Measurements from ENCODE around the gene BIVM. TPM values are rescaled to one million over a fixed set of nuclear protein-coding genes. Genes with fewer than 3 reads are reported as not detected.

BIVM gene
- total RNA-seq, 1 donor from 2014 or later = 13.6 TPM

DNA sequence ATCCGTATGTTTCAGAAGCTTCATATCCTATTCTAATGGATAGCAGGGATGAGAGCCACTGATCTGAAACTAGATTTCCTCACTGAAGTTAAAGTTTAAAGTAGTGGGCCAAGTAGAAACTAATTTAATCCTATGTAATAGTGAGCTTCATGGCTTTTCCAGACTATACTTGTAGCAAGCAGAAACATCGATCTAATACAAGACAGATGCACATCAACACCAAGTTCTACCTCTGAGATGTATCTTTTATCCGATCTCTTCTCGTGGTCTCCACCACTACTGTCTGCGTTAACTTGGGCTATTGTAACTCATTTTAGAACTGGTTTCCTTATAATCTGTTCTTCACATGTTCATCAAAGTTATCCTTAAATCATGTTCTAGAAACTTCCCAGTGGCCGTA, 50.0 kb downstream of the BIVM start:
- no peak overlapping the region for H3K27ac Mint-ChIP-seq
- Histone ChIP-seq H3K9me3 (ENCODE audit: low read depth) (no peaks in the 10 kb centered on the region), H3K4me2 (no peak overlapping the region), H3K27ac (no peak overlapping the region), H3K9ac (no peak overlapping the region), H3K27me3 (no peaks in the 10 kb centered on the region), H2AFZ (replicated peaks) (no peak overlapping the region), H3K79me2 (ENCODE audit: low read depth) (peaks cover 21% of the 10 kb centered on the region), H3K4me1 (peaks cover 8% of the 10 kb centered on the region), H3K4me3 (no peak overlapping the region), H3K36me3 (no peaks in the 10 kb centered on the region), H3F3A (ENCODE audit: low read depth) (peaks cover 8% of the 10 kb centered on the region), H4K20me1 (ENCODE audit: low read depth) (no peaks in the 10 kb centered on the region)
- no peak for TF ChIP-seq EZH2 (IDR thresholded peaks at IDR 0.05)
- peaks cover 4% of the 10 kb centered on the region for H3K27me3 Mint-ChIP-seq (ENCODE audit: insufficient read depth, low read depth)
- H3K4me1 Mint-ChIP-seq = peaks cover 12% of the 10 kb centered on the region
- H3K36me3 Mint-ChIP-seq = peaks cover under 1% of the 10 kb centered on the region
- H3K9me3 Mint-ChIP-seq = no peaks in the 10 kb centered on the region
- no peak for DNase-seq (ENCODE audit: low spot score)
- peak overlapping the region; percentile 13 for H3K4me3 Mint-ChIP-seq

DNA sequence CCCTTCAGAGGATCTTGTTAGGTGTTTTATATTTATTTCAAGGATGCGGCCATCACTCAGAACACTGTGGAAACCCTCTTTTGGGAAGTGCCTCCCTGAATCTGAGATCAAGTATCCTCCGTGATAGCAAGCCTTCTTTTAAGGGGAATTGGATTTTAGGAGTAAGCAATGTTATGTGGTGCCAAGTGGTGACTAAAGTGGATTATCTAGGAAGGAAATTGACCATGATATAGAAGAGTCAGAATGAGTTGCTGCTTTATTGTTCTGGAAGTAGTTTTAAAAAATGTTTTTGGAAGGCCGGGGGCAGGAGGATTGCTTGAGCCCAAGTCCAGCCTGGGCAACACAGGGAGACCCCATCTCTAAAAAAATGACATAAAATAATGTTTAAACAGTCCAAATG, 53.6 kb downstream of the BIVM start:
- Histone ChIP-seq H3K27ac (no peak overlapping the region), H3K4me2 (no peak overlapping the region), H3K36me3 (no peaks in the 10 kb centered on the region), H4K20me1 (ENCODE audit: low read depth) (no peaks in the 10 kb centered on the region), H3K4me3 (no peak overlapping the region), H3K9ac (no peak overlapping the region), H3K79me2 (ENCODE audit: low read depth) (peaks cover 11% of the 10 kb centered on the region), H2AFZ (replicated peaks) (no peak overlapping the region), H3K27me3 (no peaks in the 10 kb centered on the region), H3K9me3 (ENCODE audit: low read depth) (no peaks in the 10 kb centered on the region), H3F3A (ENCODE audit: low read depth) (no peaks in the 10 kb centered on the region), H3K4me1 (no peaks in the 10 kb centered on the region)
- H3K36me3 Mint-ChIP-seq = peaks cover 2% of the 10 kb centered on the region
- TF ChIP-seq EZH2phosphoT487 (IDR thresholded peaks at IDR 0.05) (no peak), EZH2 (IDR thresholded peaks at IDR 0.05) (no peak)
- TF ChIP-seq, protein P1, sequence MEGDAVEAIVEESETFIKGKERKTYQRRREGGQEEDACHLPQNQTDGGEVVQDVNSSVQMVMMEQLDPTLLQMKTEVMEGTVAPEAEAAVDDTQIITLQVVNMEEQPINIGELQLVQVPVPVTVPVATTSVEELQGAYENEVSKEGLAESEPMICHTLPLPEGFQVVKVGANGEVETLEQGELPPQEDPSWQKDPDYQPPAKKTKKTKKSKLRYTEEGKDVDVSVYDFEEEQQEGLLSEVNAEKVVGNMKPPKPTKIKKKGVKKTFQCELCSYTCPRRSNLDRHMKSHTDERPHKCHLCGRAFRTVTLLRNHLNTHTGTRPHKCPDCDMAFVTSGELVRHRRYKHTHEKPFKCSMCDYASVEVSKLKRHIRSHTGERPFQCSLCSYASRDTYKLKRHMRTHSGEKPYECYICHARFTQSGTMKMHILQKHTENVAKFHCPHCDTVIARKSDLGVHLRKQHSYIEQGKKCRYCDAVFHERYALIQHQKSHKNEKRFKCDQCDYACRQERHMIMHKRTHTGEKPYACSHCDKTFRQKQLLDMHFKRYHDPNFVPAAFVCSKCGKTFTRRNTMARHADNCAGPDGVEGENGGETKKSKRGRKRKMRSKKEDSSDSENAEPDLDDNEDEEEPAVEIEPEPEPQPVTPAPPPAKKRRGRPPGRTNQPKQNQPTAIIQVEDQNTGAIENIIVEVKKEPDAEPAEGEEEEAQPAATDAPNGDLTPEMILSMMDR (IDR thresholded peaks at IDR 0.05) = no peak
- no peak overlapping the region for H3K4me3 Mint-ChIP-seq
- DNase-seq (ENCODE audit: low spot score) = no peak
- peaks cover 4% of the 10 kb centered on the region for H3K27me3 Mint-ChIP-seq (ENCODE audit: insufficient read depth, low read depth)
- no peaks in the 10 kb centered on the region for H3K9me3 Mint-ChIP-seq
- H3K27ac Mint-ChIP-seq = no peak overlapping the region
- peaks cover 4% of the 10 kb centered on the region for H3K4me1 Mint-ChIP-seq

DNA sequence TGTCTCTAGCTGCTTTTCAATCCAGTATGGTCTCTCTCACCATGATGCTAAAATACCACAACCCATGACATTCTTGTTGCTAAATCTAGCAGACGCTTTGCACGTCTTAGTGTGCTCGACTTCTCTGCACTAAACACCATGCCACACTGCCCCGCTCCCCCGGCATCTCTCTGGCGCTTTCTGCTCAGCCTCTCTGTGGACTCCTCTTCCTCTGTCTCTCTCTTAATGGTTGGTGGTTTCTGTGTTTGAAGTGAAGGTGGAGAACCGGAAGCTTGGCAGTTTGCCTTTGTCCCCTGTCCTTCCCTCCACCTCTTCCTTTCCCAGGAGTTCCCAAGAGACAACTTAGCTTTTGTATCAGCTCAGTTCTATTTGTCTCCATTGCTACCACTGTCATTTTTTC, 55.8 kb downstream of the BIVM start:
- H3K4me2 ChIP-seq = no peak overlapping the region
- peaks cover 8% of the 10 kb centered on the region for H3K36me3 Mint-ChIP-seq
- no peak overlapping the region for H3K9ac ChIP-seq
- H3K27ac ChIP-seq = no peak overlapping the region
- no peak overlapping the region for H3K4me3 ChIP-seq
- H3K79me2 ChIP-seq (ENCODE audit: low read depth) = no peaks in the 10 kb centered on the region
- no peaks in the 10 kb centered on the region for H3K9me3 Mint-ChIP-seq
- no peaks in the 10 kb centered on the region for H3K4me1 ChIP-seq
- H2AFZ ChIP-seq (replicated peaks) = no peak overlapping the region
- TF ChIP-seq EZH2 (IDR thresholded peaks at IDR 0.05) (no peak), EZH2phosphoT487 (IDR thresholded peaks at IDR 0.05) (no peak)
- TF ChIP-seq, protein P1 (IDR thresholded peaks at IDR 0.05) = no peak
- H3F3A ChIP-seq (ENCODE audit: low read depth) = no peaks in the 10 kb centered on the region
- H3K27me3 Mint-ChIP-seq (ENCODE audit: insufficient read depth, low read depth) = peaks cover 4% of the 10 kb centered on the region
- H3K4me1 Mint-ChIP-seq = no peaks in the 10 kb centered on the region
- DNase-seq (ENCODE audit: low spot score) = no peak
- no peak overlapping the region for H3K4me3 Mint-ChIP-seq
- H3K27ac Mint-ChIP-seq = no peak overlapping the region
- H3K9me3 ChIP-seq (ENCODE audit: low read depth) = no peaks in the 10 kb centered on the region
- H3K27me3 ChIP-seq = no peaks in the 10 kb centered on the region
- H3K36me3 ChIP-seq = no peaks in the 10 kb centered on the region
- no peaks in the 10 kb centered on the region for H4K20me1 ChIP-seq (ENCODE audit: low read depth)

DNA sequence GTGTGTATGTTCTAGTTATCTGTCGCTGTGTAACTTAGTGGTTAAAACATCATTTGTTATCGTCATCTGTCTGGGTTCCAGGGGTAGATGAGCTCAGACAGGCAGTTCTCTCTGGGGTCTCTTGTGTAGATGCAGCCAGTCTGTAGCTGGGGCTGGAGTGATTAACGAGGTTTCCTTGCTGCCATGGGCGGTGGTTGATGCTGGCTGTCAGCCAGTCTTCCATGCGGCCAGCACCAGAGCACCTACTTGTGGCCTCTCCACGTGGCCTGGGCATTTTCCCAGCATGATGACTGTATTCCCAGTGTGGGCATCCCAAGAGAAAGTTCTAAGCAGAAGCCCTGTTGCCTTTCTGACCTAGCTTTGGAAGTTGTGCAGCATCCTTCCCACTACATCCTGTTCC, 57.6 kb downstream of the BIVM start:
- Mint-ChIP-seq H3K27me3 (ENCODE audit: insufficient read depth, low read depth) (no peaks in the 10 kb centered on the region), H3K9me3 (no peaks in the 10 kb centered on the region), H3K4me1 (no peaks in the 10 kb centered on the region), H3K36me3 (peaks cover 15% of the 10 kb centered on the region), H3K4me3 (no peak overlapping the region), H3K27ac (no peak overlapping the region)
- Histone ChIP-seq H3F3A (ENCODE audit: low read depth) (no peaks in the 10 kb centered on the region), H3K36me3 (no peaks in the 10 kb centered on the region), H3K9me3 (ENCODE audit: low read depth) (no peaks in the 10 kb centered on the region), H3K79me2 (ENCODE audit: low read depth) (no peaks in the 10 kb centered on the region), H3K4me3 (no peak overlapping the region), H3K27me3 (no peaks in the 10 kb centered on the region), H3K4me2 (no peak overlapping the region), H3K4me1 (no peaks in the 10 kb centered on the region), H3K9ac (no peak overlapping the region), H4K20me1 (ENCODE audit: low read depth) (no peaks in the 10 kb centered on the region), H3K27ac (no peak overlapping the region), H2AFZ (replicated peaks) (no peak overlapping the region)
- DNase-seq (ENCODE audit: low spot score) = no peak
- TF ChIP-seq EZH2 (IDR thresholded peaks at IDR 0.05) = no peak
- TF ChIP-seq, protein P1 (IDR thresholded peaks at IDR 0.05) = no peak
- TF ChIP-seq EZH2phosphoT487 (IDR thresholded peaks at IDR 0.05) = no peak

All from neural progenitor cell (in vitro differentiated cells).